22Rv1 (cell line): ENCODE data around the gene MNX1.

ENCODE experiments used
- CTCF ChIP-seq: fragments of 450-650 bp; IDR thresholded peaks from 2 replicates; pipeline ENCODE4 v1.5.1; 2017; ENCODE audit warnings: mild to moderate bottlenecking
- ZFX ChIP-seq: fragments of 450-650 bp; IDR thresholded peaks from 2 replicates; pipeline ENCODE4 v1.6.1; 2017; ENCODE audit warnings: antibody characterized with exemption, borderline replicate concordance

- no peak for TF ChIP-seq CTCF
- TF ChIP-seq ZFX = no peak
Measured at GRCh38 chr7:157016352-157017041, 6.0 kb upstream of the MNX1 start.
